Stimulated activated naive CD4-positive, alpha-beta T cell treated with Interleukin-2 at 50 U/mL for 16 hours (primary cell): Measurements from ENCODE around the gene OR51B5.
"Not testable (repeated sequence)": the region's sequence is repeated elsewhere in the genome, so short reads cannot be mapped to it uniquely, and the experiment has no call there.

Source experiments
- DNase-seq: peaks from one replicate; lab custom pipeline; 2025; lab: John Stamatoyannopoulos, UW

OR51B5 gene

GRCh38 chr11:5343474-5344335 is at the start of gene OR51B5:
OR51B5 (minus strand) TSS chr11:5343524; CDS start chr11:5343524, 0 bp downstream.
- DNase-seq = no peak

- no peak for DNase-seq
These were observed 46.9 kb upstream of the OR51B5 start for GRCh38 chr11:5390210-5390609.

- no peak for DNase-seq
These were observed 41.0 kb upstream of the OR51B5 start for GRCh38 chr11:5384335-5384734.

- DNase-seq = no peak
These were observed 40.3 kb upstream of the OR51B5 start, which contains the start of gene OR51M1 for GRCh38 chr11:5383576-5383975. OR51M1 (plus strand) TSS chr11:5383812; CDS start chr11:5389399, 5,587 bp downstream.

GRCh38 chr11:5380740-5381342 is 37.5 kb upstream of the OR51B5 start:
- no peak for DNase-seq

GRCh38 chr11:5369789-5370188 is 26.5 kb upstream of the OR51B5 start:
- DNase-seq = no peak

- DNase-seq = no peak
These were observed 25.2 kb upstream of the OR51B5 start for GRCh38 chr11:5368502-5369043.

- DNase-seq = no peak
These were observed 24.2 kb upstream of the OR51B5 start for GRCh38 chr11:5367448-5368074.

- no peak for DNase-seq
These were observed 23.5 kb upstream of the OR51B5 start for GRCh38 chr11:5366856-5367255.

- DNase-seq = not testable (repeated sequence)
These were observed 23.0 kb upstream of the OR51B5 start for GRCh38 chr11:5366365-5366764.

- DNase-seq = no peak
These were observed 20.9 kb upstream of the OR51B5 start for GRCh38 chr11:5364214-5364613.

GRCh38 chr11:5363679-5364078 is 20.4 kb upstream of the OR51B5 start:
- no peak for DNase-seq

- no peak for DNase-seq
These were observed 18.8 kb upstream of the OR51B5 start for GRCh38 chr11:5362017-5362625.

GRCh38 chr11:5356031-5356430 is 12.7 kb upstream of the OR51B5 start:
- DNase-seq = not testable (repeated sequence)

GRCh38 chr11:5351208-5351607 is 7.9 kb upstream of the OR51B5 start, which contains the start of gene OR51B6:
OR51B6 (plus strand) TSS chr11:5351508; CDS start chr11:5351508, 0 bp downstream.
- no peak for DNase-seq

- DNase-seq = no peak
These were observed 6.2 kb upstream of the OR51B5 start for GRCh38 chr11:5349550-5349949.

GRCh38 chr11:5348551-5349194 is 5.3 kb upstream of the OR51B5 start:
- DNase-seq = no peak

- DNase-seq = no peak
These were observed 2.5 kb upstream of the OR51B5 start for GRCh38 chr11:5345831-5346230.

GRCh38 chr11:5339771-5340322 is 3.5 kb downstream of the OR51B5 start:
- DNase-seq = no peak

- DNase-seq = not testable (repeated sequence)
These were observed 6.1 kb downstream of the OR51B5 start for GRCh38 chr11:5337253-5337652.

GRCh38 chr11:5336331-5336730 is 7.0 kb downstream of the OR51B5 start:
- DNase-seq = no peak
